Sigmoid colon (tissue), 3 donors: ENCODE measurements around the gene CDKAL1.

Experiments
- POLR2A ChIP-seq, 2 donors: fragments of 450-650 bp; IDR thresholded peaks; one replicate each; pipeline ENCODE4 v1.6.1; 2016; ENCODE audit warnings: antibody characterized with exemption in 2 of 2, mild to moderate bottlenecking in 2 of 2, moderate library complexity in 2 of 2
- TF ChIP-seq, protein P1 (sequence below), 4 experiments: fragments of 450-650 bp in 3 of 4; fragments of 200-600 bp in 1 of 4; IDR thresholded peaks; one replicate each; pipeline ENCODE4 v1.5.1; 2016 to 2019; ENCODE audit warnings: antibody characterized with exemption in 4 of 4, mild to moderate bottlenecking in 3 of 4, moderate library complexity in 2 of 4

DNA sequence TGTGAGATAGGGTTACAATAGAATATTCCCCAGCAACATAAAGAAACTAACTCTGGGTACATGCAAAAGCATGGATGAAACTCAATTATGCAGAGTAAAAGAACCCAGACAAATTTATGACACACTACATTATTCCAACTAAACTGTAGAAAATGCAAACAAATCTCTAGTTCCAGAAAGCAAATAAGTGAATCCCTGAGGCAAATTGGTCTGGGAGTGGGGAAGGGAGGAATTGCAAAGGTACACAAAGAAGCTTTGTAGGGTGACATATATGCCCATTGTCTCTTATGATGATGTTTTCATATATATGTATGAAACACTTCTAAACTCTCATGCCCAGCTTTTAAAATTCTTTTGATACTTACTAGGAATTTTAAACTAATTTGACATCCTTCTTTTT lies 266.0 kb downstream of the CDKAL1 start:
- TF ChIP-seq, protein P1, sequence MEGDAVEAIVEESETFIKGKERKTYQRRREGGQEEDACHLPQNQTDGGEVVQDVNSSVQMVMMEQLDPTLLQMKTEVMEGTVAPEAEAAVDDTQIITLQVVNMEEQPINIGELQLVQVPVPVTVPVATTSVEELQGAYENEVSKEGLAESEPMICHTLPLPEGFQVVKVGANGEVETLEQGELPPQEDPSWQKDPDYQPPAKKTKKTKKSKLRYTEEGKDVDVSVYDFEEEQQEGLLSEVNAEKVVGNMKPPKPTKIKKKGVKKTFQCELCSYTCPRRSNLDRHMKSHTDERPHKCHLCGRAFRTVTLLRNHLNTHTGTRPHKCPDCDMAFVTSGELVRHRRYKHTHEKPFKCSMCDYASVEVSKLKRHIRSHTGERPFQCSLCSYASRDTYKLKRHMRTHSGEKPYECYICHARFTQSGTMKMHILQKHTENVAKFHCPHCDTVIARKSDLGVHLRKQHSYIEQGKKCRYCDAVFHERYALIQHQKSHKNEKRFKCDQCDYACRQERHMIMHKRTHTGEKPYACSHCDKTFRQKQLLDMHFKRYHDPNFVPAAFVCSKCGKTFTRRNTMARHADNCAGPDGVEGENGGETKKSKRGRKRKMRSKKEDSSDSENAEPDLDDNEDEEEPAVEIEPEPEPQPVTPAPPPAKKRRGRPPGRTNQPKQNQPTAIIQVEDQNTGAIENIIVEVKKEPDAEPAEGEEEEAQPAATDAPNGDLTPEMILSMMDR (IDR thresholded peaks at IDR 0.05), result no peak
- TF ChIP-seq POLR2A (IDR thresholded peaks at IDR 0.05), result no peak
